Iris pigment epithelial cell (primary cell): ENCODE results near the gene CHST15.
A peak's percentile ranks its signal among the peaks of the same experiment; 100 is the strongest.

Experiments
- DNase-seq: peaks from one replicate; pipeline ENCODE4 v3.0.0-alpha.2; 2011; ENCODE audit warnings: low read depth

The CHST15 gene

DNA sequence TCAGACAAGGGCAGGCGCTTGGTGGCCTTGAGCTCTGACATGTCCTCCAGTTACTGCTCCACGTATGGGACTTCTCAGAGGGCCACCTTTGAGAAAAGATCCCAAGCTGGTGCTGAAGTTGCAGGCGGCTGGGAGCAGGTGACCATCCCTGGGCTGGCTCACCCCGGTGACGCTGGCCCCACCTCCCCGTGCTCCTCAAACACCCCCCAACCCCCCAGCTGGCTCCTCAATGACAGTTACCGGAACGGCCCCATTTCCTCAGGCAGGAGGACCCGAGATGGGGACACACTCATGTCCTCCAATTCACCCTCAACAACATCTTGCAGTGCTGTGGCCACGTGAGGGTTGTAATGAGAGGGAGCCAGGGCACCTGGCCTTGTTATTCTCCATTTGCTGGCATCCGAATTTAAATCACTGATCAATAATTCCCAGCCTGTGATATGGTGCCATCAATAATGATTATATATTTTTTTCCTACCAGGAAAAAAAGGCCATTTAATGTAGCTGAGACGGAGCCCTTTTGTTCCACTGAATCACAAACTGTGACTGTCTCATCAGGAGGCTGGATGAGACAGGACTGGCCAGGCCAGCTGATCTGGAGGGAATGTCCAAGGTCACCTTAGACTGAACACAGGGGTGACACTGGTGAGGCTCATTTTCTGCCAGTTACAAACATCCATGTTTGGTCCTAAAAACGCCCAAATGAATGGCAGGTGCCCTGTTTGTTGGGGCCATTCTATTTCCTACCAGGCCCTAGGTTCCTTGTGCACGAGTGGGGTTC is 64.5 kb downstream of the CHST15 start:
- no peak for DNase-seq

GRCh38 chr10:124027651-124028050 is 65.7 kb downstream of the CHST15 start:
- no peak for DNase-seq

DNA sequence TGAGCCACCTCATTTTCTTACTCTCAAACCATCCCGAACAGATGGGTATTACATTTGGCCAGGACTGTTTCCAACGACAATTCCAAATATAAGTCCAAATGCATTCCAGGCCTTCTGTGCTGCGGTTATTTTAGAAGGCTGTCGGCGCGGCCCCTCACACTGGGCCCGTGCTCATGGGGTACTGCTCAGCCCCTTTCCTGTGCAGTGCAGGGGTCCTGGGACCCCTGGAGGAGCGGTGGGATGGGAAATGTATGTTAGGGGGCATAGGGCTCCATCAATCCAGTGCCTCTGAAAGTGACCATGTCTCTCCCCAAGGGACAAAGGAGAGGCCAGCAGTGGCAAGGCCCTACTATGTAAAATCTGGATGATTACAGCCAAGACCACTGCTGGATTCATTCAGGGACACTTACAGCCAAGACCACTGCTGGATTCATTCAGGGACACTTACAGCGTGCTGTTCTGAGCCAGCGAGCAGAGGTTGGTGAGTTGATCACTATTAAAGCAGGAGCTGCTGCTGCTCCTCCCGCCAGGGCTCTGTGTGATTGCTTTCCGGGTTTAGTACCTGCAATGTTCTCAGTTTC is 66.3 kb downstream of the CHST15 start:
- no peak for DNase-seq

GRCh38 chr10:124026589-124026939 is 66.8 kb downstream of the CHST15 start:
- no peak for DNase-seq

GRCh38 chr10:124025660-124026588 is 67.5 kb downstream of the CHST15 start:
- DNase-seq: peak; percentile 6

GRCh38 chr10:124025152-124025551 is 68.2 kb downstream of the CHST15 start:
- DNase-seq: peak; percentile 6

- no peak for DNase-seq
These were observed 71.3 kb downstream of the CHST15 start for GRCh38 chr10:124022066-124022465.

- no peak for DNase-seq
These were observed 72.2 kb downstream of the CHST15 start for GRCh38 chr10:124020981-124021815.

DNA sequence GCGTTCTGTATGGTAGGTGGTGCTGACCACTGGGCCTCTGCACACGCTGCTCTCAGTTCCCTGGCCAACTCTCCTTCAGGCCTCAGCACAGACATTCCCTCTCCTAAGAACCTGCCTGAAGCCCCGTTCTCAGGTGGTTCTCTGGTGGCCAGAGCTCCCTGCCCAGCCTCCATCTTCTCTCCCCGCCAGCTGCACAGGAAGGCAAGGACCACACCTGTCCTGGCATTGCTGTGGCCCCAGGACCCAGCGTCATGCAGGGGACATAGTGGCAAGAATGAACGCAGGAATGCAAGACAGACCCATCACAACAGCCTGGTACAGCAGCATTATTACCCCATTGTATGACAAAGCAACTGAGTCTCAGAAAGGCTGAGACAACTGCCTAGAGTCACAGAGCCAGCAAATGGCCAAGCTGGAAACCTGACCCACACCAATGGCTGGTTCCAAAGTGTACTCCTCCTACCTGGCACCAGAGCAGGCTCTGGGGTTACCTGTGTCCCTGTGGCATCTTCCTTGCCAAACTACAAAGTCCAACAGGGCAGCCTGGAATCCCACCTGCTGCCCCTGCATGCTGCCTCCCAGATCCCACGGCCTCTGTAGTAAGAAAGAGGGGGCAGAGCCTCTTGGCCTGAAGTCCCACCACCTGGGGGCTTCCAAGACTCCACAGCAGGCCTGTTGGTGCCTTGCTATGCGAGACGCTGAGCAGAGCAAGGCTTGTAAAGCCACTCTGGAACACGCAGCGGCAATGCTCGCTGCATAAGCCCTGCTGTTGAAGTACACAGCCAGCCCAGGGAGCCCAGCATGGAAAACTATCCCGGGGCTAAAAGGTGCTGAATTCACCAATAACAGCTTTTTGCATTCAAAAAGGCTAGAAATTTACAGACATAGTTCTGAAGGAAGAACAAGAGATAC is 73.3 kb downstream of the CHST15 start:
- DNase-seq: no peak

- no peak for DNase-seq
These were observed 74.4 kb downstream of the CHST15 start for GRCh38 chr10:124018886-124019525.

DNA sequence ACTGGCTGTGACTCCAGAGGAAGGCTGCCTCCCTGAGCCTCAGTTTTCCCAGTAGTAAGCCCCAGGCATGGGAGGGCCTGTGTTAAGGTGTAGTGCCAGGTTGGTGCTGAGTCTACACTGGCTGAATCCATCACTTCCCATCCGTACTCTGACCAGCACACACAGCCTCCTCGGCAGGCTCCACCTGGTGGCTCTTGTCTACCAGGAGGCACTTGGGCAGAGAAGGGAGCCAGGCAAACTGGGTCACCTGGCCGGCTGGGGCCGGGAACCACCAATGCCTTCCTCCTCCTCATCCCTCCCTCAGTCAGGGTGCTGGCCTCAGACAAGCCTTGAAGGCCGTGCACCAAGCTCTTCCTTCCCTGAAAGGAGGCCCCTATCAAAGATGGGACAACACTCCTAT is 75.7 kb downstream of the CHST15 start:
- no peak for DNase-seq

GRCh38 chr10:124016804-124017375 is 76.5 kb downstream of the CHST15 start:
- DNase-seq: no peak

GRCh38 chr10:124015991-124016390 is 77.4 kb downstream of the CHST15 start:
- DNase-seq: no peak

- DNase-seq: no peak
These were observed 78.8 kb downstream of the CHST15 start for GRCh38 chr10:124014416-124015154.

- no peak for DNase-seq
These were observed 79.5 kb downstream of the CHST15 start for GRCh38 chr10:124013916-124014315.

GRCh38 chr10:124012991-124013390 is 80.4 kb downstream of the CHST15 start:
- no peak for DNase-seq

DNA sequence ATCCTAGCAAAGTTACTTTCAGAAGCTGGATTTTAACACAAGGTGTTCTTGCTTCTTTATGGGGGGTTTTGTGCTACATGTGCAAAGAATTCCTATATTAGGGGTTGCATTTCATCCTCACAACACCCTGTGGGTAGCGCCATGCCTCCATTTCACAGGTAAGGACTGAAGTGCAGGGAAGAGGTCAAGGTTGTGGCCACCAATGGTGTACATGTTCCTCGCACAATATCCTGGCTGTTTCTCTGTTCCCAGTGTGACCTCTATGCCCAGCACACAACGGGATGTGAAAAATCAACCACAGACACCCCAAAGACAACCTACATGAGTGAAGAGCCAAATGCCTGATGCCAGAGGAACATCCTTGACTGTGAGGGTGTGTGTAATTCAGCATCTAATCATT is 80.8 kb downstream of the CHST15 start:
- DNase-seq: no peak

DNA sequence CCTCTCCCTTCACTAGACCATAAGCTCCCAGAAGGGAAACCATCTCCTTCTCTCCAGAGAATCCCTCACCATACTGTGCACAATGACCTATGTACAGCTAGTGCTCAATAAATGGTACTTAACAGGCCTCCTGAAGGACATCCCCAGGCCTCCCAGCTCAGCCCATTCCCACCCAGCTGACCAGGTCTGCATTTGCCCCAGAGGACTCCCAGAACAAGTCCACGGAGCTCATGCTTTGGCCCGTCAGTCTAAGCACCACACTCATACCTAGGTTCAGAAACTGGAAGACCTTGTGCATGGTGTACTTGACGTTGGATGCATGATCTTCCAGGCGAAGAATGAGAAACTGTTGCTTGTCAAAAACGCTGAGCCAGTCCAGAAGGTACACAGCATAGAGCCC is 81.3 kb downstream of the CHST15 start:
- DNase-seq: no peak

DNA sequence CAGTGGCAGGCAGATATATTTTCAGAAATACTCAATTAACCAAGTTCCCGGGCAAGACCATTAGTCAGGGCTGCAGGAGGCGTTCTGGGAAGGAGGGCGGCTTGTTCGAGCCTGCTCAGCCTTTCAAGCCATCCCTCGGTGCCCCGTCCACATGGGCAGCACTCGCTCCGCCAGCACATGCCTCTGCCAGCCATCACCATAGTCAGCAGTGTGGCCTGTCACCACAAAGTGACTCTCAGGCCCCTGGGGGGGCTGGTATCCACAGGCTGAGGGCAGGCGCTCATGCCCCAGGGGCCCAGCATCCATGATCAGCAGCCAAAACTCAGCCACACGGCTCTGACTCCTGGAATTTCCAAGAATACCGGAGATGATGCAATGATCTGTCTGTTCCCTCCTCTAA is 81.9 kb downstream of the CHST15 start:
- no peak for DNase-seq
